Measurements from ENCODE around the gene SPEM3.

DNA sequence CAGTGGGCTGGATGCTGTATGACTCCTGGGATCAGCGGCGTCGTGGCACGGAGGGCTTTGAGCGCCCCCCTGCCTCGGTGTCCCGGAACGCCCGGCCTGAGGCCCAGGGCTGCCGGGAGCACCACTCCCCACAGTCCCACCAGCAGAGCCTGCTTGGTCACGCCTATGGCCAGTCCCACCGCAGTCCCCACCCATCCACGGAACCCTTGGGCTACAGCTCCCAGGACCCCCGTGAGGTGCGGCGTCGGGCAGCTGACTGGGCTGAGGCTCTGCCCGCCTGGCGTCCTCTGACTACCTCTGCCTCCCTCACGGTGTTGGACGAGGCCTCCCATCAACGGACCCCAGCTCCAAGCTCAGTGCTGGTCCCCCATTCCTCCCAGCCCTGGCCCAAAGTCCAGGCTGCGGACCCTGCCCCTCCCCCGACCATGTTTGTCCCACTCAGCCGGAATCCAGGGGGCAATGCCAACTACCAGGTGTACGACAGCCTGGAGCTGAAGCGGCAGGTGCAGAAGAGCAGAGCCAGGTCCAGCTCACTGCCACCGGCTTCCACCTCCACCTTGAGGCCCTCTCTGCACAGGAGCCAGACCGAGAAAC, 1.7 kb upstream of the SPEM3 start:
- TF ChIP-seq, protein P1, sequence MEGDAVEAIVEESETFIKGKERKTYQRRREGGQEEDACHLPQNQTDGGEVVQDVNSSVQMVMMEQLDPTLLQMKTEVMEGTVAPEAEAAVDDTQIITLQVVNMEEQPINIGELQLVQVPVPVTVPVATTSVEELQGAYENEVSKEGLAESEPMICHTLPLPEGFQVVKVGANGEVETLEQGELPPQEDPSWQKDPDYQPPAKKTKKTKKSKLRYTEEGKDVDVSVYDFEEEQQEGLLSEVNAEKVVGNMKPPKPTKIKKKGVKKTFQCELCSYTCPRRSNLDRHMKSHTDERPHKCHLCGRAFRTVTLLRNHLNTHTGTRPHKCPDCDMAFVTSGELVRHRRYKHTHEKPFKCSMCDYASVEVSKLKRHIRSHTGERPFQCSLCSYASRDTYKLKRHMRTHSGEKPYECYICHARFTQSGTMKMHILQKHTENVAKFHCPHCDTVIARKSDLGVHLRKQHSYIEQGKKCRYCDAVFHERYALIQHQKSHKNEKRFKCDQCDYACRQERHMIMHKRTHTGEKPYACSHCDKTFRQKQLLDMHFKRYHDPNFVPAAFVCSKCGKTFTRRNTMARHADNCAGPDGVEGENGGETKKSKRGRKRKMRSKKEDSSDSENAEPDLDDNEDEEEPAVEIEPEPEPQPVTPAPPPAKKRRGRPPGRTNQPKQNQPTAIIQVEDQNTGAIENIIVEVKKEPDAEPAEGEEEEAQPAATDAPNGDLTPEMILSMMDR (conservative IDR thresholded peaks at IDR 0.05; ENCODE audit: low read length), result no peak
- TF ChIP-seq EZH2phosphoT487 (IDR thresholded peaks at IDR 0.05; ENCODE audit: borderline replicate concordance), result no peak
